Measurements from ENCODE around the gene TEX101. TPM values are rescaled to one million over a fixed set of nuclear protein-coding genes. Genes with fewer than 3 reads are reported as not detected.
A peak's percentile ranks its signal among the peaks of the same experiment; 100 is the strongest.
"Not testable (repeated sequence)": the region's sequence is repeated elsewhere in the genome, so short reads cannot be mapped to it uniquely, and the experiment has no call there.

Gene TEX101
- total RNA-seq, 2 experiments from 2014 or later = not detected

GRCh38 chr19:43429395-43429794 lies 14.7 kb downstream of the TEX101 start:
- DNase-seq (no peak), ATAC-seq (ENCODE audit: low read depth) (no peak)
- no peak overlapping the region for H3K4me3 Mint-ChIP-seq
- H3K9me3 Mint-ChIP-seq = no peaks in the 10 kb centered on the region
- H3K27me3 Mint-ChIP-seq = peaks cover 2% of the 10 kb centered on the region
- POLR2A ChIA-PET = no interaction called here
- peaks cover 13% of the 10 kb centered on the region for H3K4me1 Mint-ChIP-seq
- H3K27ac Mint-ChIP-seq = no peak overlapping the region
- no peaks in the 10 kb centered on the region for H3K36me3 Mint-ChIP-seq

GRCh38 chr19:43430142-43430710 lies 15.5 kb downstream of the TEX101 start:
- H3K4me3 Mint-ChIP-seq = no peak overlapping the region
- ATAC-seq (ENCODE audit: low read depth) = peak; percentile 33
- H3K4me1 Mint-ChIP-seq = peaks cover 13% of the 10 kb centered on the region

GRCh38 chr19:43430976-43431375 lies 16.3 kb downstream of the TEX101 start:
- POLR2A ChIA-PET = no interaction called here
- DNase-seq (no peak), ATAC-seq (ENCODE audit: low read depth) (no peak)
- Mint-ChIP-seq H3K9me3 (no peaks in the 10 kb centered on the region), H3K4me1 (peaks cover 7% of the 10 kb centered on the region), H3K4me3 (no peak overlapping the region), H3K36me3 (no peaks in the 10 kb centered on the region), H3K27ac (no peak overlapping the region), H3K27me3 (peaks cover 2% of the 10 kb centered on the region)

More at GRCh38 chr19:43430142-43430710, 15.5 kb downstream of the TEX101 start:
- H3K36me3 Mint-ChIP-seq = no peaks in the 10 kb centered on the region
- DNase-seq = no peak
- H3K27me3 Mint-ChIP-seq = peaks cover 2% of the 10 kb centered on the region
- H3K27ac Mint-ChIP-seq = no peak overlapping the region
- POLR2A ChIA-PET = no interaction called here
- H3K9me3 Mint-ChIP-seq = no peaks in the 10 kb centered on the region

GRCh38 chr19:43433358-43433673 lies 18.6 kb downstream of the TEX101 start:
- Mint-ChIP-seq H3K36me3 (no peaks in the 10 kb centered on the region), H3K9me3 (no peaks in the 10 kb centered on the region), H3K27me3 (no peaks in the 10 kb centered on the region), H3K27ac (no peak overlapping the region), H3K4me1 (peaks cover 13% of the 10 kb centered on the region), H3K4me3 (no peak overlapping the region)
- ATAC-seq (ENCODE audit: low read depth) (no peak), DNase-seq (no peak)
- POLR2A ChIA-PET = no interaction called here

- DNase-seq (no peak), ATAC-seq (ENCODE audit: low read depth) (no peak)
- POLR2A ChIA-PET = no interaction called here
- H3K27me3 Mint-ChIP-seq = no peaks in the 10 kb centered on the region
- no peak overlapping the region for H3K27ac Mint-ChIP-seq
- H3K36me3 Mint-ChIP-seq = no peaks in the 10 kb centered on the region
- H3K4me3 Mint-ChIP-seq = no peak overlapping the region
- no peaks in the 10 kb centered on the region for H3K9me3 Mint-ChIP-seq
- peaks cover 17% of the 10 kb centered on the region for H3K4me1 Mint-ChIP-seq
Measured at GRCh38 chr19:43433689-43434088, 19.0 kb downstream of the TEX101 start.

GRCh38 chr19:43435775-43436174 lies 21.1 kb downstream of the TEX101 start:
- Mint-ChIP-seq H3K4me3 (no peak overlapping the region), H3K36me3 (no peaks in the 10 kb centered on the region), H3K4me1 (peaks cover 23% of the 10 kb centered on the region), H3K9me3 (peaks cover 1% of the 10 kb centered on the region), H3K27me3 (no peaks in the 10 kb centered on the region), H3K27ac (no peak overlapping the region)
- POLR2A ChIA-PET = no interaction called here
- DNase-seq = no peak
- no peak for ATAC-seq (ENCODE audit: low read depth)

- POLR2A ChIA-PET; H3K27ac Mint-ChIP-seq; H3K9me3 Mint-ChIP-seq; H3K27me3 Mint-ChIP-seq; DNase-seq; H3K4me3 Mint-ChIP-seq; H3K36me3 Mint-ChIP-seq; ATAC-seq (ENCODE audit: low read depth): not testable (repeated sequence)
- peaks cover 23% of the 10 kb centered on the region for H3K4me1 Mint-ChIP-seq
Measured at GRCh38 chr19:43437284-43437683, 22.6 kb downstream of the TEX101 start.

- Mint-ChIP-seq H3K9me3 (peaks cover 1% of the 10 kb centered on the region), H3K27ac (no peak overlapping the region), H3K36me3 (no peaks in the 10 kb centered on the region), H3K4me1 (peaks cover 22% of the 10 kb centered on the region), H3K4me3 (no peak overlapping the region), H3K27me3 (no peaks in the 10 kb centered on the region)
- POLR2A ChIA-PET = no interaction called here
- ATAC-seq (ENCODE audit: low read depth) (no peak), DNase-seq (no peak)
Measured at GRCh38 chr19:43437712-43438111, 23.0 kb downstream of the TEX101 start.

- Mint-ChIP-seq H3K4me1 (peaks cover 17% of the 10 kb centered on the region), H3K27ac (peak overlapping the region; percentile 77)
- ATAC-seq (ENCODE audit: low read depth) = no peak
Measured at GRCh38 chr19:43438291-43439031, 23.8 kb downstream of the TEX101 start.

GRCh38 chr19:43439032-43439708 lies 24.5 kb downstream of the TEX101 start:
- no peaks in the 10 kb centered on the region for H3K36me3 Mint-ChIP-seq
- DNase-seq (peak; percentile 46), ATAC-seq (ENCODE audit: low read depth) (peak; percentile 85)
- POLR2A ChIA-PET = interaction anchor here (0.6 to 2.6 kb wide), 8 partner anchors 24 to 316 kb away, joined by 3 to 19 read pairs (median 8); partner anchors contain the start of genes ETHE1, PHLDB3, SMG9 and ZNF575
- no peaks in the 10 kb centered on the region for H3K27me3 Mint-ChIP-seq
- peak overlapping the region; percentile 77 for H3K27ac Mint-ChIP-seq
- peaks cover 19% of the 10 kb centered on the region for H3K4me1 Mint-ChIP-seq
- H3K4me3 Mint-ChIP-seq = peak overlapping the region; percentile 48
- peaks cover 1% of the 10 kb centered on the region for H3K9me3 Mint-ChIP-seq

More at GRCh38 chr19:43438291-43439031, 23.8 kb downstream of the TEX101 start:
- Mint-ChIP-seq H3K36me3 (no peaks in the 10 kb centered on the region), H3K9me3 (peaks cover 1% of the 10 kb centered on the region), H3K4me3 (peak overlapping the region; percentile 48), H3K27me3 (no peaks in the 10 kb centered on the region)
- POLR2A ChIA-PET = interaction anchor here (0.6 to 2.6 kb wide), 9 partner anchors 13 to 316 kb away, joined by 3 to 19 read pairs (median 7); partner anchors contain the start of genes ETHE1, PHLDB3, SMG9 and ZNF575
- no peak for DNase-seq

GRCh38 chr19:43439709-43440063 lies 25.0 kb downstream of the TEX101 start:
- Mint-ChIP-seq H3K27ac (peak overlapping the region; percentile 77), H3K9me3 (peaks cover 1% of the 10 kb centered on the region), H3K27me3 (no peaks in the 10 kb centered on the region), H3K4me3 (peak overlapping the region; percentile 29), H3K4me1 (peaks cover 22% of the 10 kb centered on the region), H3K36me3 (no peaks in the 10 kb centered on the region)
- no peak for ATAC-seq (ENCODE audit: low read depth)
- DNase-seq = no peak
- POLR2A ChIA-PET = interaction anchor here (1.1 to 2.6 kb wide), 5 partner anchors 24 to 93 kb away, joined by 7 to 19 read pairs (median 8); partner anchors contain the start of genes ETHE1, PHLDB3 and ZNF575

- Mint-ChIP-seq H3K4me3 (no peak overlapping the region), H3K27ac (no peak overlapping the region)
Measured at GRCh38 chr19:43441716-43442115, 27.0 kb downstream of the TEX101 start.

GRCh38 chr19:43444091-43444490 lies 29.4 kb downstream of the TEX101 start:
- H3K27ac Mint-ChIP-seq = not testable (repeated sequence)
- POLR2A ChIA-PET = interaction anchor here (0.6 kb wide), 1 partner anchor 42 kb away, joined by 3 read pairs; no protein-coding TSS in a partner anchor

More at GRCh38 chr19:43441716-43442115, 27.0 kb downstream of the TEX101 start:
- H3K36me3 Mint-ChIP-seq = no peaks in the 10 kb centered on the region
- no peak for ATAC-seq (ENCODE audit: low read depth)
- POLR2A ChIA-PET = no interaction called here
- no peaks in the 10 kb centered on the region for H3K27me3 Mint-ChIP-seq
- no peak for DNase-seq
- peaks cover 1% of the 10 kb centered on the region for H3K9me3 Mint-ChIP-seq
- H3K4me1 Mint-ChIP-seq = peaks cover 25% of the 10 kb centered on the region

More at GRCh38 chr19:43444091-43444490, 29.4 kb downstream of the TEX101 start:
- H3K4me3 Mint-ChIP-seq; DNase-seq; H3K9me3 Mint-ChIP-seq; ATAC-seq (ENCODE audit: low read depth); H3K27me3 Mint-ChIP-seq; H3K36me3 Mint-ChIP-seq: not testable (repeated sequence)
- peaks cover 12% of the 10 kb centered on the region for H3K4me1 Mint-ChIP-seq
